DOHH2 (cell line): Measurements from ENCODE around the gene TAF1B.
"Not testable (repeated sequence)": the region's sequence is repeated elsewhere in the genome, so short reads cannot be mapped to it uniquely, and the experiment has no call there.

Experiments used
- EZH2phosphoT487 ChIP-seq: fragments of 200-600 bp; sonication (generic); IDR thresholded peaks from 2 replicates; pipeline ENCODE4 v1.6.1; 2017; ENCODE audit warnings: borderline replicate concordance, mild to moderate bottlenecking, antibody characterized with exemption, low read length, moderate library complexity, mixed read lengths
- TF ChIP-seq, protein P1 (sequence below): fragments of 200-600 bp; sonication (generic); IDR thresholded peaks from one replicate; pipeline ENCODE4 v1.5.1; 2014; ENCODE audit warnings: antibody characterized with exemption, mild to moderate bottlenecking, low read depth, low read length; ENCODE audit not compliant: poor library complexity, severe bottlenecking

DNA sequence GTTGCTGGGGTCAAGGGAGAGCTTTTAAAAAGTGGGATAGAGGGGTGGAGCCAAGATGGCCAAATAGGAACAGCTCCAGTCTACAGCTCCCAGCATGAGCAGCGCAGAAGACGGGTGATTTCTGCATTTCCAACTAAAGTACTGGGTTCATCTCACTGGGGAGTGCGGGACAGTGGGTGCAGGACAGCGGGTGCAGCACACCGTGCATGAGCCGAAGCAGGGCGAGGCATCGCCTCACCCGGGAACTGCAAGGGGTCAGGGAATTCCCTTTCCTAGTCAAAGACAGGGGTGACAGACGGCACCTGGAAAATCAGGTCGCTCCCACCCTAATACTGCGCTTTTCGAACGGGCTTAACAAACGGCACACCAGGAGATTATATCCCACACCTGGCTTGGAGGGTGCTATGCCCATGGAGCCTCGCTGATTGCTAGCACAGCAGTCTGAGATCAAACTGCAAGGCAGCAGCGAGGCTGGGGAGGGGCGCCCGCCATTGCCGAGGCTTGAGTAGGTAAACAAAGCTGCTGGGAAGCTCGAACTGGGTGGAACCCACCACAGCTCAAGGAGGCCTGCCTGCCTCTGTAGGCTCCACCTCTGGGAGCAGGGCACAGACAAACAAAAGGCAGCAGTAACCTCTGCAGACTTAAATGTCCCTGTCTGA, 17.8 kb downstream of the TAF1B start:
- TF ChIP-seq, protein P1, sequence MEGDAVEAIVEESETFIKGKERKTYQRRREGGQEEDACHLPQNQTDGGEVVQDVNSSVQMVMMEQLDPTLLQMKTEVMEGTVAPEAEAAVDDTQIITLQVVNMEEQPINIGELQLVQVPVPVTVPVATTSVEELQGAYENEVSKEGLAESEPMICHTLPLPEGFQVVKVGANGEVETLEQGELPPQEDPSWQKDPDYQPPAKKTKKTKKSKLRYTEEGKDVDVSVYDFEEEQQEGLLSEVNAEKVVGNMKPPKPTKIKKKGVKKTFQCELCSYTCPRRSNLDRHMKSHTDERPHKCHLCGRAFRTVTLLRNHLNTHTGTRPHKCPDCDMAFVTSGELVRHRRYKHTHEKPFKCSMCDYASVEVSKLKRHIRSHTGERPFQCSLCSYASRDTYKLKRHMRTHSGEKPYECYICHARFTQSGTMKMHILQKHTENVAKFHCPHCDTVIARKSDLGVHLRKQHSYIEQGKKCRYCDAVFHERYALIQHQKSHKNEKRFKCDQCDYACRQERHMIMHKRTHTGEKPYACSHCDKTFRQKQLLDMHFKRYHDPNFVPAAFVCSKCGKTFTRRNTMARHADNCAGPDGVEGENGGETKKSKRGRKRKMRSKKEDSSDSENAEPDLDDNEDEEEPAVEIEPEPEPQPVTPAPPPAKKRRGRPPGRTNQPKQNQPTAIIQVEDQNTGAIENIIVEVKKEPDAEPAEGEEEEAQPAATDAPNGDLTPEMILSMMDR = not testable (repeated sequence)
- TF ChIP-seq EZH2phosphoT487 = not testable (repeated sequence)
